Left kidney (tissue), 8 donors: ENCODE results near the gene CASKIN2. TPM values are rescaled to one million over a fixed set of nuclear protein-coding genes. Genes with fewer than 3 reads are reported as not detected.
A peak's percentile ranks its signal among the peaks of the same experiment; 100 is the strongest.

ENCODE experiments used
- DNase-seq: peaks from one replicate; pipeline ENCODE4 v3.0.0-alpha.2; 2013
- long read RNA-seq, 8 donors: transcript quantifications; one replicate each; lab custom pipeline, GENCODE V29; 2026
- polyA plus RNA-seq: library from polyadenylated mRNA; unstranded; fragments of 120-200 nt; gene quantifications from one replicate; pipeline ENCODE4 v1.2.1, GENCODE V29; 2013; ENCODE audit not compliant: insufficient read length

Gene CASKIN2, protein sequence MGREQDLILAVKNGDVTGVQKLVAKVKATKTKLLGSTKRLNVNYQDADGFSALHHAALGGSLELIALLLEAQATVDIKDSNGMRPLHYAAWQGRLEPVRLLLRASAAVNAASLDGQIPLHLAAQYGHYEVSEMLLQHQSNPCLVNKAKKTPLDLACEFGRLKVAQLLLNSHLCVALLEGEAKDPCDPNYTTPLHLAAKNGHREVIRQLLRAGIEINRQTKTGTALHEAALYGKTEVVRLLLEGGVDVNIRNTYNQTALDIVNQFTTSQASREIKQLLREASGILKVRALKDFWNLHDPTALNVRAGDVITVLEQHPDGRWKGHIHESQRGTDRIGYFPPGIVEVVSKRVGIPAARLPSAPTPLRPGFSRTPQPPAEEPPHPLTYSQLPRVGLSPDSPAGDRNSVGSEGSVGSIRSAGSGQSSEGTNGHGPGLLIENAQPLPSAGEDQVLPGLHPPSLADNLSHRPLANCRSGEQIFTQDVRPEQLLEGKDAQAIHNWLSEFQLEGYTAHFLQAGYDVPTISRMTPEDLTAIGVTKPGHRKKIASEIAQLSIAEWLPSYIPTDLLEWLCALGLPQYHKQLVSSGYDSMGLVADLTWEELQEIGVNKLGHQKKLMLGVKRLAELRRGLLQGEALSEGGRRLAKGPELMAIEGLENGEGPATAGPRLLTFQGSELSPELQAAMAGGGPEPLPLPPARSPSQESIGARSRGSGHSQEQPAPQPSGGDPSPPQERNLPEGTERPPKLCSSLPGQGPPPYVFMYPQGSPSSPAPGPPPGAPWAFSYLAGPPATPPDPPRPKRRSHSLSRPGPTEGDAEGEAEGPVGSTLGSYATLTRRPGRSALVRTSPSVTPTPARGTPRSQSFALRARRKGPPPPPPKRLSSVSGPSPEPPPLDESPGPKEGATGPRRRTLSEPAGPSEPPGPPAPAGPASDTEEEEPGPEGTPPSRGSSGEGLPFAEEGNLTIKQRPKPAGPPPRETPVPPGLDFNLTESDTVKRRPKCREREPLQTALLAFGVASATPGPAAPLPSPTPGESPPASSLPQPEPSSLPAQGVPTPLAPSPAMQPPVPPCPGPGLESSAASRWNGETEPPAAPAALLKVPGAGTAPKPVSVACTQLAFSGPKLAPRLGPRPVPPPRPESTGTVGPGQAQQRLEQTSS (N-terminal part only)
- polyA plus RNA-seq: 26.6 TPM
- long read RNA-seq, donor 1, partial matches to known transcripts: 36 of 36 reads
- long read RNA-seq, donor 1, other reads (novel, unspliced or antisense): 0 of 36 reads
- long read RNA-seq, donor 2, full-length matches to known transcripts: 1 of 20 reads
- long read RNA-seq, donor 2, partial matches to known transcripts: 19 of 20 reads
- long read RNA-seq, donor 2, other reads (novel, unspliced or antisense): 0 of 20 reads
- long read RNA-seq, donor 3, partial matches to known transcripts: 14 of 14 reads
- long read RNA-seq, donor 3, other reads (novel, unspliced or antisense): 0 of 14 reads
- long read RNA-seq, donor 4: 0 reads
- long read RNA-seq, donor 5, full-length matches to known transcripts: 1 of 34 reads
- long read RNA-seq, donor 5, partial matches to known transcripts: 33 of 34 reads
- long read RNA-seq, donor 5, other reads (novel, unspliced or antisense): 0 of 34 reads
- long read RNA-seq, donor 6, full-length matches to known transcripts: 1 of 8 reads
- long read RNA-seq, donor 6, partial matches to known transcripts: 7 of 8 reads
- long read RNA-seq, donor 6, other reads (novel, unspliced or antisense): 0 of 8 reads
- long read RNA-seq, donor 7, partial matches to known transcripts: 5 of 5 reads
- long read RNA-seq, donor 7, other reads (novel, unspliced or antisense): 0 of 5 reads
- long read RNA-seq, donor 8, full-length matches to known transcripts: 1 of 1 reads
- long read RNA-seq, donor 8, partial matches to known transcripts: 0 of 1 reads
- long read RNA-seq, donor 8, other reads (novel, unspliced or antisense): 0 of 1 reads

GRCh38 chr17:75515496-75516254 is at the start of gene CASKIN2:
Gene CASKIN2, minus strand, starts transcription at chr17:75515537. Its CDS starts 1,733 bp downstream, at chr17:75513804.
- peak; percentile 95 for DNase-seq

DNA sequence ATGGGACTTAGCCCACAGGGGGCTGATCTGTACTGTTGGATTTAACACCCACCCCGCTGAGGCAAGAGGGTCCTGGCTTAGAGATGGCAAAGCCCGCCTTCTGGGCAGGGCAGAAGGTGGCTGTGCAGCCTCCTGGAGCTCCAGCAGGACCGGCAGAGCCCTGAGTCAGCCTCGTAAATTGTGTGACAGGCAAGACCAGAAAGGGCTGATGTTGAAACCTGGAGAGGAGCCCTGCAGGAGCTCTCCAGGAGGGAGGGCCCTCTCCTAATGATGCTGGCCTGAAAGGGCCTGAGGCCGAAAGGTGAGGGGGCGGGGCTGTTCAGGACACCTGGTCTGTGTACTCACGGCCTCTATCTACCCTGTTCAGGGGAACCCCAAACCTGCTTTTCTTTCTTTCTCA is 49.7 kb upstream of the CASKIN2 start:
- DNase-seq: no peak

GRCh38 chr17:75564195-75564594 is 48.9 kb upstream of the CASKIN2 start:
- DNase-seq: no peak

GRCh38 chr17:75563063-75563758 is 47.9 kb upstream of the CASKIN2 start:
- no peak for DNase-seq

- DNase-seq: no peak
Observed at GRCh38 chr17:75561927-75562603, 46.7 kb upstream of the CASKIN2 start.

DNA sequence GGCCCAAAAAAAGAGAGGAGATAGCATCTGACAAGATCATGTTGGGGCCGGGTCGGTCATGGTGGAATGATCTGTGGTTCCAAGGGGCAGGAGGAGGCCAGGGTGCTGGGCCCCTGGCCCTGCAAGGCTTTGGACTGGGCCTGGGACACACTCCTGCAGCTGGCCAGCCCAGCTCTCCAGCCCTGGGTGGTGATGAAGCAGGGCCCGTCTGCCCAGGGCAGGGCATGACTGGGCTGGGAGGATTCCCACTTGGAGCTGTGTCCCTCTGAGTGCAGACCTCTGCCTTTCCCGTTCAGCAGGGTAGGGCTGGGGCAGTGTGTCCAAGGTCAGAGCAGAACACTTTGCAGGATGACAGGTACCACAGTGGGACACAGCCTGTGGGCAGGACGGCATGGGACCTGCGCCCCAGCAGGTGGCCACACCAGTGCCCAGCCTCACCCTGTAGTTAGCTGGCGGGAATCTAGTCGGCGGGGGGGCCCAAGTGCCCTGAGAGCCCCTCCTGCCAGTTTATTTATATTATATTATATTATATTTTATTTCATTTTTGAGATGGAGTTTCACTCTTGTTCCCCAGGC is 44.7 kb upstream of the CASKIN2 start:
- no peak for DNase-seq

GRCh38 chr17:75558666-75559530 is 43.6 kb upstream of the CASKIN2 start:
- no peak for DNase-seq

DNA sequence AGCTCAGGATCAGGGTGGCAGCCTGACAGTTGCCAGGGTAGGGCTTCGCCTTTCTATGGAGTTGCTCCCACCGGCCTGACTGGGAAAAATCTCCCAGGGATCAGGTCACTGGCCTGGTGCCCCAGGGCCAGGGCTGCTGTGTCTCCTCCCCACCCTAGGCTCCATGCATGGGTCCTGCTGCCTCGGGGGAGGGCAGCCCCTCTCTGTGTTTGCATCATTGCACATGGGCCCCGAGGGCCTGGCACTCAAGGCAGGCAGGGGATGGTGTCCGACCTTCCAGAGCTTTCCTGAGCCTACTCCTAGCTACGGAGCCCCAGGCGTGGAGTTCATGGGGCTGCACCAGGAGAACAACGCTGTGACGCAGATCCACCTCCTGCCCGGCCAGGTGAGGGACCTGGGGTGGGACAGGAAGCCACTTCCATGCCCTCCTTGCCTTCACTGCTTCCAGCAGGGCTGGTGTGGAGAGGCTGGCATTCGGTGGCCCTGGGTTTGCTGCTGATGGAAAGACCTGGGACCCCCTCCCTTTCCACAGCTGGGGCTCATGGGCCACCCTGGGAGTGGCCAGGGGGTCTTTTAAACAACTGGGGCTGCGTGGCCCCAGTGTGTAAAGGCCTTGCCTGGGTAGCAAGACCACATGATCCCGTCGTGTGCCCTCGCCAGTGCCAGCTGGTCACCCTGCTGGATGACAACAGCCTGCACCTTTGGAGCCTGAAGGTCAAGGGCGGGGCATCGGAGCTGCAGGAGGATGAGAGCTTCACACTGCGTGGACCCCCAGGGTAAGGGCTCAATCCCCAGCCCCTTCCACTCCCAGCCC is 42.7 kb upstream of the CASKIN2 start:
- DNase-seq: no peak

GRCh38 chr17:75557075-75557851 is 41.9 kb upstream of the CASKIN2 start:
- peak; percentile 86 for DNase-seq

DNA sequence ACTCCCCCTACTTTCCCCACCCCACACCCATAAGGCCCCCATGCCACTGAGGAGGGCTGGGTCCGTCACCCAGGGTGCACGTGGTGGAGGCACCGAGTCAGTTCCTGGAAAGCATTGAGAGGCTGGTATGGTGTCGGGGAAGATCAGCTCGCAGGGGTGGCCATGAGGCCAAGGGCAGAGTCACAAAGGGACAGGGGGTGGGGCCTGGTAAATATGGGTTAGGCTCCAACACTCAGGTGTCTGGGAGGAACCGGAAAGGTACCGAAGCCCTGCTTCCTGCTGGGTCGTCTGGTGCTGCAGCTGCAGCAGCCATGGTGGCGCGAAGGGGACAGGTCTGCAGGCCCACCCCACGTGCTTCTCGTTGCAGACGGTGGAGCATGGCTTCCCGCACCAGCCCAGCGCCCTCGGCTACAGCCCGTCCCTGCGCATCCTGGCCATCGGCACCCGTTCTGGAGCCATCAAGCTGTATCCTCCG is 40.4 kb upstream of the CASKIN2 start:
- no peak for DNase-seq

DNA sequence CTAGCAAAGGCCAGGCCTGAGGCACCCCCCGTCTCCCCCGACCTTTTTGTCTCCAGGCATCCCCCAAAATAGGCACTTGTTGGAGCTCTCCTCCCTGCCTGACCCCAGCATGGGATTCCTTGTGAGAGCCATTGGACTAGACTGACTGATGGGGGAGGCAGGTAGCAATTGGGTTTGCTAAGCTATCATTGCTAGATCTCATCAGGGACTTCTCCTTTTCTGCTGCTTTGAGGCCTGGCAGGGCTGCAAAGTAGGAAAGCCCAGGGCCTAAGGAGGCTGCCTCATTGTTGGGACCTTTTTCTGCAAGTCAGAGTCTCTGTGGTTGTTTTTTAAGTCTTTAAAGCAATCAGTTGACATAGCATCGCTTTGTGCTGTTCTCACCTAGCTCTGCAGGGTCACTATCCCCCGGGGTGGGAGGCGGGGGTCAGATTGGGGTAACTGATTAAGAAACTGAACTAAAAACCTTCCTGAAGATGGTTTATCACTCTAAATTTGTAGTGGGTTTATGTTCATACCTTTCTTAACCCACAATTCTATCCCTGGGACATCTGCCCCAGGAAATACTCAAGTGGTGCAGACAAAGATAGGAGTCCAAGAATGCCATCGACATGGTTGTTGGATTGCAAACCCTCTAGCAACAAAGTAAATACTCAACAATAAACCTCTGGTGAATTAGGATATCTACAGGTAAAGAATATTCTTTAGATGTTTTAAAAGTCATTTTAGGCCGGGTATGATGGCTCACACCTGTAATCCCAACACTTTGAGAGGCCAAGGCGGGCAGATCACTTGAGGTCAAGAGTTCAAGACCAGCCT is 38.2 kb upstream of the CASKIN2 start:
- DNase-seq: no peak

- no peak for DNase-seq
Observed at GRCh38 chr17:75552425-75553294, 37.3 kb upstream of the CASKIN2 start.

DNA sequence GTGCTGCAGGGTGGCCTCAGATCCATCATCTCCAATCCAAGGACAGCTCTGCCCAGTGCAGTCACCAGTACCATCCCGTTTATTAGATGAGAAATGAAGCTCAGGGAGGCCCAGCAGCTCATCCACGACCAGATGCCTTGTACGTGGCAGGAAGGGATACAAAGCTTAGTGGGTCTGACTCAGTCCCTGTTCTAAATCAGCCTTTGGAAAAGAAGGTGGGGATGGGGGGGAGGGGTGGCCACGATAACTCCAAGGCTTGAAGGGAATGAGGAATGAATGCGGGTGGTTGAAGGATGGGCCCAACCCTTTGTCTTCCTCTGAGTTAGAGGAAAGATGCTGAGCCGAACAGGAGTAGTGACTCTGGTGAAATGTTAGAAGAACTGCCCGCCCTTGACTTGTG is 35.9 kb upstream of the CASKIN2 start:
- no peak for DNase-seq

DNA sequence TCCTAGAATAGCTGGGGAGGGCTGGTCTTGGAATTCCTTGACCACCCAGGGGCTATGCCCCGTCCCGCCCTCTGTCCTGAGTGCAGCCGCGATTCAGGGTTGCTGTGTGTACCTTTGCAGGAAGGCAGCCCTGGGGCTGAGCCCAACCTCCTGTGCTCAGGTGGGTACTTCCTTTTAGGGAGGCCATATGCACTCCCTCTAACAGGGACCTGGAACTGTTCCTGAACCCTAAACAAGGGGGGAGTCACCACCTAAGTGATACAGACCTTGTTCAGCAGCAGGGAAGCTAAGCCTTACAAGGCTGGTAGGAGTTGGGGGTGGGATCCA is 34.8 kb upstream of the CASKIN2 start:
- DNase-seq: no peak
